A673 (cell line): ENCODE measurements around the gene FAM20A. TPM values are rescaled to one million over a fixed set of nuclear protein-coding genes. Genes with fewer than 3 reads are reported as not detected.

ENCODE experiments used
- BruUV-seq: library from RNA; stranded (reverse); fragments of 400-500 nt; replicated peaks from 2 replicates; lab custom pipeline; 2021; lab: Mats Ljungman, UMichigan
- CTCF ChIA-PET: fragments of 300-600 bp; sonication (Branson Sonifier 250); formaldehyde crosslinking; loops from one replicate; lab custom pipeline; 2022; ENCODE audit warnings: antibody characterized with exemption; lab: Charles Lee
- POLR2A ChIA-PET: fragments of 300-600 bp; sonication (Branson Sonifier 250); formaldehyde crosslinking; loops from one replicate; lab custom pipeline; 2022; ENCODE audit warnings: antibody characterized with exemption; ENCODE audit not compliant: low non-redundant PET; lab: Charles Lee
- DNase-seq: peaks from one replicate; pipeline ENCODE4 v3.0.0-alpha.2; 2015; ENCODE audit warnings: low spot score
- H3K27ac ChIP-seq: fragments of 200-600 bp; sonication (generic); 2 replicates; pipeline ENCODE4 v1.5.1; 2016; ENCODE audit warnings: mixed run types, low read depth, mild to moderate bottlenecking, mixed read lengths, antibody characterized with exemption, low read length; ENCODE audit not compliant: poor library complexity, severe bottlenecking
- H3K27me3 ChIP-seq: fragments of 200-600 bp; sonication (generic); replicated peaks from 2 replicates; pipeline ENCODE4 v1.6.1; 2017; ENCODE audit warnings: mixed run types, low read depth, mild to moderate bottlenecking, mixed read lengths, antibody characterized with exemption, low read length; ENCODE audit not compliant: insufficient read depth, poor library complexity
- H3K36me3 ChIP-seq: fragments of 200-600 bp; sonication (generic); 2 replicates; pipeline ENCODE4 v1.6.1; 2016; ENCODE audit warnings: mixed run types, mild to moderate bottlenecking, mixed read lengths, antibody characterized with exemption, low read length; ENCODE audit not compliant: insufficient read depth, poor library complexity, severe bottlenecking
- H3K4me1 ChIP-seq: fragments of 200-600 bp; sonication (generic); 2 replicates; pipeline ENCODE4 v1.6.1; 2017; ENCODE audit warnings: mixed run types, mild to moderate bottlenecking, mixed read lengths, antibody characterized with exemption, low read length; ENCODE audit not compliant: insufficient read depth, poor library complexity, severe bottlenecking
- H3K4me3 ChIP-seq: fragments of 200-600 bp; sonication (generic); 2 replicates; pipeline ENCODE4 v1.5.1; 2016; ENCODE audit warnings: low read depth, mixed run types, mild to moderate bottlenecking, mixed read lengths, low read length; ENCODE audit not compliant: poor library complexity, severe bottlenecking
- H3K9me3 ChIP-seq: fragments of 200-600 bp; sonication (generic); 2 replicates; pipeline ENCODE4 v1.6.1; 2016; ENCODE audit warnings: mixed run types, low read depth, mild to moderate bottlenecking, mixed read lengths, antibody characterized with exemption, low read length; ENCODE audit not compliant: poor library complexity, severe bottlenecking
- EZH2 ChIP-seq: fragments of 200-600 bp; sonication (generic); IDR thresholded peaks from 2 replicates; pipeline ENCODE4 v1.6.1; 2017; ENCODE audit warnings: borderline replicate concordance, low read depth, mild to moderate bottlenecking, mixed read lengths, antibody characterized with exemption, low read length; ENCODE audit not compliant: poor library complexity, severe bottlenecking
- intact Hi-C: fragments of 100-400 bp; cut with micrococcal nuclease; formaldehyde crosslinking; loops from one replicate; pipeline ENCODE4 v1.10.0; 2022; ENCODE audit not compliant: unreplicated experiment
- total RNA-seq: library from RNA; stranded (reverse); gene quantifications from 2 replicates; pipeline ENCODE4 v1.2.3, GENCODE V29; 2021
- TF ChIP-seq, protein P1 (sequence below): fragments of 300-800, 200-600 bp; sonication (generic); conservative IDR thresholded peaks from 2 replicates; pipeline ENCODE4 v1.5.1; 2017; ENCODE audit warnings: low read depth, mild to moderate bottlenecking, antibody characterized with exemption, low read length, moderate library complexity, mixed read lengths

Gene FAM20A
- total RNA-seq, 1 experiment from 2014 or later = not detected

DNA sequence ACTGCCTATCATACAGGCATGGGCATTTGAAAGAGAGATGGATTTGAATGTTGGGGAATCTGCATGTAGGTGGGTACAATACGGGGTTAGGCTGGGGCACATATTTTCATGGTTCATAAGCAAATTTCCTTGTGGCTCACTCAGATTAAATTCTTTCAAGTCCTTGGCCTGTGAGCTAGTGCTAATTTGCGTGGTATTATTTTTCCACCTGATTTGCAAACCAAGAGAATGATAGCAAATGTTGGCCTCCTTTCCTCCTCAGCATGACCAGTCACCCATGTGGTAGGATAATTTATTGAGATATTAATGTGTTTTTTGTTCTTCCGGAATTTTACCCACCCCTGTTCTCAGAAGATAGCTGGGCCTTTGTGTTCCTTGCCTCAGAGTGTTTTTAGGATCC, 22.9 kb downstream of the FAM20A start:
- CTCF ChIA-PET = interaction anchor here (0.6 kb wide), 1 partner anchor 17 kb away, joined by 4 read pairs; no protein-coding TSS in a partner anchor
- TF ChIP-seq, protein P1, sequence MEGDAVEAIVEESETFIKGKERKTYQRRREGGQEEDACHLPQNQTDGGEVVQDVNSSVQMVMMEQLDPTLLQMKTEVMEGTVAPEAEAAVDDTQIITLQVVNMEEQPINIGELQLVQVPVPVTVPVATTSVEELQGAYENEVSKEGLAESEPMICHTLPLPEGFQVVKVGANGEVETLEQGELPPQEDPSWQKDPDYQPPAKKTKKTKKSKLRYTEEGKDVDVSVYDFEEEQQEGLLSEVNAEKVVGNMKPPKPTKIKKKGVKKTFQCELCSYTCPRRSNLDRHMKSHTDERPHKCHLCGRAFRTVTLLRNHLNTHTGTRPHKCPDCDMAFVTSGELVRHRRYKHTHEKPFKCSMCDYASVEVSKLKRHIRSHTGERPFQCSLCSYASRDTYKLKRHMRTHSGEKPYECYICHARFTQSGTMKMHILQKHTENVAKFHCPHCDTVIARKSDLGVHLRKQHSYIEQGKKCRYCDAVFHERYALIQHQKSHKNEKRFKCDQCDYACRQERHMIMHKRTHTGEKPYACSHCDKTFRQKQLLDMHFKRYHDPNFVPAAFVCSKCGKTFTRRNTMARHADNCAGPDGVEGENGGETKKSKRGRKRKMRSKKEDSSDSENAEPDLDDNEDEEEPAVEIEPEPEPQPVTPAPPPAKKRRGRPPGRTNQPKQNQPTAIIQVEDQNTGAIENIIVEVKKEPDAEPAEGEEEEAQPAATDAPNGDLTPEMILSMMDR = no peak
- no peak for TF ChIP-seq EZH2
- Histone ChIP-seq H3K27ac (no peak overlapping the region), H3K9me3 (no peaks in the 10 kb centered on the region), H3K27me3 (no peaks in the 10 kb centered on the region), H3K4me3 (no peak overlapping the region), H3K36me3 (no peaks in the 10 kb centered on the region), H3K4me1 (no peaks in the 10 kb centered on the region)
- POLR2A ChIA-PET = no interaction called here
- BruUV-seq = no TSS peak
- intact Hi-C loops = no loop called here
- no peak for DNase-seq

- TF ChIP-seq, protein P1 = no peak
- no peak for TF ChIP-seq EZH2
- Histone ChIP-seq H3K4me3 (no peak overlapping the region), H3K4me1 (no peaks in the 10 kb centered on the region), H3K27me3 (no peaks in the 10 kb centered on the region), H3K36me3 (no peaks in the 10 kb centered on the region), H3K9me3 (no peaks in the 10 kb centered on the region), H3K27ac (no peak overlapping the region)
- CTCF ChIA-PET = no interaction called here
- intact Hi-C loops = no loop called here
- BruUV-seq = no TSS peak
- POLR2A ChIA-PET = no interaction called here
- no peak for DNase-seq
Measured at GRCh38 chr17:68577497-68577821, 23.7 kb downstream of the FAM20A start.

DNA sequence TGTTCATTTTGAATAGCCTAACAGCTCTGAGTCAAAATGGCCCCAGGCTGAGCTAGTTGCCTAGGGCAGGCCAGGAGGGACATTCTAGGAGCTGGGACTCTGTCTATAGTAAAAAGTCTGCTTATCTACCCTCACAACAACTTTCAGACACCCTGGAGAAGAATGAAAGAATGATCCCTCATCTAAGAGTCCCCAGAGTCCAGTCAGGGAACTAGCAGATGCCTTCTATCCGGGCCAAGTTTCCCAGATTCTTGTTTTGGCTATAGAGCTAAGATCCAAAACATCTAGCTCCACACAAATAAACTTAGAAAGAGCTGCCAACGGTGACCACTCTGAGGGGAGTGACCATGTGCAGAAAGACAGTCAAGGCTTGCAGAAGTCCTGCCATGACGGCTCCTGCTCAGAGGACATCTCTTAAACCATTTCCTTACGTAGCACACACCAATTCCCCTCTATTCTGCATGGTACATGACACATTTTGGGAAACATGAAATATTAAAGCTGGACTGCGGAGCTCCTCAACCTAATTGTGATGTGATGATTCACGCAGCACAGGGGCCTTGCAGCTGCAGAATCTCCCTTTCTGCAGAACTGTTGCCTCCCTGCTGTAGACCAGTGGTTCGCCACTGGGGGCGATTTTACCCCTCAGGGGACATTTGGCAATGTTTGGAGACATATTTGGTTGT, 24.2 kb downstream of the FAM20A start:
- POLR2A ChIA-PET = no interaction called here
- DNase-seq = no peak

More for the DNA sequence above, 24.2 kb downstream of the FAM20A start:
- H3K9me3 ChIP-seq = no peaks in the 10 kb centered on the region
- no TSS peak for BruUV-seq
- no peaks in the 10 kb centered on the region for H3K4me1 ChIP-seq
- intact Hi-C loops = no loop called here
- TF ChIP-seq, protein P1 = no peak
- TF ChIP-seq EZH2 = no peak
- CTCF ChIA-PET = no interaction called here
- no peaks in the 10 kb centered on the region for H3K36me3 ChIP-seq
- no peak overlapping the region for H3K27ac ChIP-seq
- no peak overlapping the region for H3K4me3 ChIP-seq
- H3K27me3 ChIP-seq = no peaks in the 10 kb centered on the region
